ENCODE data around the gene TRH. TPM values are rescaled to one million over a fixed set of nuclear protein-coding genes. Genes with fewer than 3 reads are reported as not detected.

TRH gene
- total and polyA plus RNA-seq, 2 of the 4 experiments (the other 2 are of a cell fraction) = not detected

DNA sequence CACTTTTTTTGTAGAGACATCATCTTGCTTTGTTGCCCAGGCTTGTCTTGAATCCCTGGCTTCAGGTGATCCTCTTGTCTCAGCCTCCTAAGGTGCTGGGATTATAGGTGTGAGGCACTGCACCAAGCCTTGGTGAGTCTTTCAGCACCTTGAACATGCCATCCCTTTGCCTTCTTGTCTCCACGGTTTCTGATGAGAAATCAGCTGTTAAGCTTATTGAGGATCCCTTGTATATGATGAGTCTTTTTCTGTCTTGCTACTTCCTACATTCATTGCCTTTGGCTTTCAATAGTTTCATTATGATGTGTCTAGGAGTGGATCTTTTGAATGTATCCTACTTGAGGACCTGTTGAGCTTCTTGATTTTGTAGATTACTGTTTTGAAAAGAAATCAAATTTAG, 45.1 kb upstream of the TRH start:
- CTCF ChIA-PET = interaction anchor here (0.9 kb wide), 1 partner anchor 13 kb away, joined by 4 read pairs; no protein-coding TSS in a partner anchor
- no CpG with 5 or more reads among the region's 1 CpG for WGBS, 2 experiments (ENCODE audit: extremely low coverage in 2 of 2, insufficient read length in 1 of 2)
- H2BK120ac ChIP-seq (ENCODE audit: low read depth, low read length) = no peak overlapping the region
- no peaks in the 10 kb centered on the region for H3K36me3 ChIP-seq (ENCODE audit: control insufficient read depth, insufficient read depth, low read length)
- H3K23ac ChIP-seq (ENCODE audit: low read depth, low read length) = no peak overlapping the region
- peaks cover 21% of the 10 kb centered on the region for H3K9me3 ChIP-seq (ENCODE audit: control insufficient read depth, insufficient read depth, low read length)
- H4K91ac ChIP-seq (ENCODE audit: insufficient read depth, low read depth, low read length) = no peak overlapping the region
- H3K14ac ChIP-seq (replicated peaks; ENCODE audit: low read depth, low read length) = no peak overlapping the region
- in situ Hi-C loops (cut with MboI; ENCODE audit: low sequenced_read_pairs) = loop anchor here (5.0 kb wide), 1 partner anchor 437 kb away; no protein-coding TSS in a partner anchor
- no peak overlapping the region for H2BK20ac ChIP-seq (ENCODE audit: low read depth, low read length)
- no peak overlapping the region for H2BK5ac ChIP-seq (ENCODE audit: low read depth, low read length, poor library complexity, severe bottlenecking)
- no peak overlapping the region for H3K4me3 ChIP-seq (ENCODE audit: insufficient read depth, low read depth, low read length)
- POLR2A ChIA-PET (ENCODE audit: unreplicated experiment) = no interaction called here
- H3K56ac ChIP-seq (ENCODE audit: extremely low read depth, insufficient read depth, low read length) = no peak overlapping the region
- no peak overlapping the region for H3K9ac ChIP-seq (ENCODE audit: low read depth, low read length)
- no peak overlapping the region for H3K4ac ChIP-seq (ENCODE audit: low read depth, low read length)
- no peaks in the 10 kb centered on the region for H3K79me1 ChIP-seq (ENCODE audit: low read depth in 1 of 2, low read length in 2 of 2)
- dilution Hi-C loops (cut with HindIII; ENCODE audit: low sequenced_read_pairs, unreplicated experiment) = no loop called here
- no peaks in the 10 kb centered on the region for H4K20me1 ChIP-seq (ENCODE audit: insufficient read depth, low read length)
- H3K18ac ChIP-seq (ENCODE audit: low read depth, low read length) = no peak overlapping the region
- H4K8ac ChIP-seq (ENCODE audit: low read depth in 2 of 2, low read length in 2 of 2) = no peak overlapping the region
- H2AK9ac ChIP-seq (replicated peaks; ENCODE audit: low read depth, low read length, poor library complexity) = no peak overlapping the region
- H3K27ac ChIP-seq (ENCODE audit: insufficient read depth, low read length) = no peak overlapping the region
- no peaks in the 10 kb centered on the region for H3K9me1 ChIP-seq (ENCODE audit: insufficient read depth, low read length)
- no peak overlapping the region for H4K5ac ChIP-seq (ENCODE audit: low read depth, low read length)
- H3K27me3 ChIP-seq (ENCODE audit: control insufficient read depth, insufficient read depth, low read length) = peaks cover 36% of the 10 kb centered on the region
- H3K4me1 ChIP-seq (ENCODE audit: control insufficient read depth, insufficient read depth, low read length) = 0 out of 2 replicates have a peak, but pooled peaks cover 1% of the 10 kb centered on the region
- no peak for TF ChIP-seq CEBPB (IDR thresholded peaks at IDR 0.05; ENCODE audit: low read depth, low read length)
- TF ChIP-seq RCOR1 (IDR thresholded peaks at IDR 0.05; ENCODE audit: insufficient replicate concordance, low read length) = no peak
- TF ChIP-seq NFE2L2 (IDR thresholded peaks at IDR 0.05; ENCODE audit: low read depth, low read length) = no peak
- no peak for TF ChIP-seq BHLHE40 (IDR thresholded peaks at IDR 0.05; ENCODE audit: low read depth, low read length)
- TF ChIP-seq RFX5 (IDR thresholded peaks at IDR 0.05; ENCODE audit: low read depth, low read length) = no peak
- TF ChIP-seq MXI1 (IDR thresholded peaks at IDR 0.05; ENCODE audit: borderline replicate concordance, low read depth, low read length) = no peak
- TF ChIP-seq CHD1 (IDR thresholded peaks at IDR 0.05; ENCODE audit: low read depth, low read length) = no peak
- TF ChIP-seq, protein P1, sequence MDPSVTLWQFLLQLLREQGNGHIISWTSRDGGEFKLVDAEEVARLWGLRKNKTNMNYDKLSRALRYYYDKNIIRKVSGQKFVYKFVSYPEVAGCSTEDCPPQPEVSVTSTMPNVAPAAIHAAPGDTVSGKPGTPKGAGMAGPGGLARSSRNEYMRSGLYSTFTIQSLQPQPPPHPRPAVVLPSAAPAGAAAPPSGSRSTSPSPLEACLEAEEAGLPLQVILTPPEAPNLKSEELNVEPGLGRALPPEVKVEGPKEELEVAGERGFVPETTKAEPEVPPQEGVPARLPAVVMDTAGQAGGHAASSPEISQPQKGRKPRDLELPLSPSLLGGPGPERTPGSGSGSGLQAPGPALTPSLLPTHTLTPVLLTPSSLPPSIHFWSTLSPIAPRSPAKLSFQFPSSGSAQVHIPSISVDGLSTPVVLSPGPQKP (IDR thresholded peaks at IDR 0.05; ENCODE audit: borderline replicate concordance, low read depth, low read length) = no peak
- TF ChIP-seq SMC3 (IDR thresholded peaks at IDR 0.05; ENCODE audit: low read depth, low read length) = no peak
- no peak for TF ChIP-seq FOS (IDR thresholded peaks at IDR 0.05; ENCODE audit: low read depth, low read length)
- TF ChIP-seq, protein P2, sequence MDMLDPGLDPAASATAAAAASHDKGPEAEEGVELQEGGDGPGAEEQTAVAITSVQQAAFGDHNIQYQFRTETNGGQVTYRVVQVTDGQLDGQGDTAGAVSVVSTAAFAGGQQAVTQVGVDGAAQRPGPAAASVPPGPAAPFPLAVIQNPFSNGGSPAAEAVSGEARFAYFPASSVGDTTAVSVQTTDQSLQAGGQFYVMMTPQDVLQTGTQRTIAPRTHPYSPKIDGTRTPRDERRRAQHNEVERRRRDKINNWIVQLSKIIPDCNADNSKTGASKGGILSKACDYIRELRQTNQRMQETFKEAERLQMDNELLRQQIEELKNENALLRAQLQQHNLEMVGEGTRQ (IDR thresholded peaks at IDR 0.05; ENCODE audit: low read depth, low read length) = no peak
- TF ChIP-seq MAZ (IDR thresholded peaks at IDR 0.05; ENCODE audit: borderline replicate concordance, low read depth, low read length) = no peak
- TF ChIP-seq RAD21 (IDR thresholded peaks at IDR 0.05; ENCODE audit: low read length) = no peak
- TF ChIP-seq POLR2A (IDR thresholded peaks at IDR 0.05; ENCODE audit: low read depth, low read length) = no peak
- TF ChIP-seq MAFK (IDR thresholded peaks at IDR 0.05; ENCODE audit: low read depth, low read length) = no peak
- TF ChIP-seq, protein P3, sequence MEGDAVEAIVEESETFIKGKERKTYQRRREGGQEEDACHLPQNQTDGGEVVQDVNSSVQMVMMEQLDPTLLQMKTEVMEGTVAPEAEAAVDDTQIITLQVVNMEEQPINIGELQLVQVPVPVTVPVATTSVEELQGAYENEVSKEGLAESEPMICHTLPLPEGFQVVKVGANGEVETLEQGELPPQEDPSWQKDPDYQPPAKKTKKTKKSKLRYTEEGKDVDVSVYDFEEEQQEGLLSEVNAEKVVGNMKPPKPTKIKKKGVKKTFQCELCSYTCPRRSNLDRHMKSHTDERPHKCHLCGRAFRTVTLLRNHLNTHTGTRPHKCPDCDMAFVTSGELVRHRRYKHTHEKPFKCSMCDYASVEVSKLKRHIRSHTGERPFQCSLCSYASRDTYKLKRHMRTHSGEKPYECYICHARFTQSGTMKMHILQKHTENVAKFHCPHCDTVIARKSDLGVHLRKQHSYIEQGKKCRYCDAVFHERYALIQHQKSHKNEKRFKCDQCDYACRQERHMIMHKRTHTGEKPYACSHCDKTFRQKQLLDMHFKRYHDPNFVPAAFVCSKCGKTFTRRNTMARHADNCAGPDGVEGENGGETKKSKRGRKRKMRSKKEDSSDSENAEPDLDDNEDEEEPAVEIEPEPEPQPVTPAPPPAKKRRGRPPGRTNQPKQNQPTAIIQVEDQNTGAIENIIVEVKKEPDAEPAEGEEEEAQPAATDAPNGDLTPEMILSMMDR (conservative IDR thresholded peaks at IDR 0.05; ENCODE audit: low read depth, low read length) = no peak
- ATAC-seq (ENCODE audit: low read depth) = no peak
- H2AK5ac ChIP-seq (ENCODE audit: low read depth, low read length) = no peak overlapping the region
- H2AFZ ChIP-seq (replicated peaks; ENCODE audit: low read length, poor library complexity) = no peak overlapping the region
- intact Hi-C loops (cut with micrococcal nuclease) = no loop called here
- no peak overlapping the region for H3K4me2 ChIP-seq (ENCODE audit: low read depth, low read length)
- no TSS peak for BruUV-seq (replicated peaks)
- no peak overlapping the region for H2BK15ac ChIP-seq (ENCODE audit: low read depth, low read length)
- DNase-seq = no peak
